Fibroblast of lung (primary cell): ENCODE measurements around the gene EGF. TPM values are rescaled to one million over a fixed set of nuclear protein-coding genes. Genes with fewer than 3 reads are reported as not detected.
A peak's percentile ranks its signal among the peaks of the same experiment; 100 is the strongest.

Experiments
- DNase-seq, 2 donors: peaks; one replicate each; pipeline versions ENCODE4 v3.0.0 to v3.0.0-alpha.2; 2010; ENCODE audit warnings: low read depth in 2 of 2
- H2AFZ ChIP-seq: 2 replicates; pipeline ENCODE4 v1.5.1; 2012; ENCODE audit warnings: low read length, control low read depth, inconsistent platforms
- H3K27ac ChIP-seq: 2 replicates; pipeline ENCODE4 v1.5.1; 2011; ENCODE audit warnings: low read length, control low read depth; ENCODE audit not compliant: insufficient read depth
- H3K27me3 ChIP-seq: 2 replicates; pipeline ENCODE4 v1.5.1; 2011; ENCODE audit warnings: mild to moderate bottlenecking, low read length; ENCODE audit not compliant: control insufficient read depth, insufficient read depth
- H3K36me3 ChIP-seq: 2 replicates; pipeline ENCODE4 v1.5.1; 2011; ENCODE audit warnings: low read length; ENCODE audit not compliant: control insufficient read depth, insufficient read depth
- H3K4me1 ChIP-seq: 2 replicates; pipeline ENCODE4 v1.5.1; 2011; ENCODE audit warnings: low read length; ENCODE audit not compliant: control insufficient read depth, insufficient read depth; ENCODE audit errors: extremely low read depth
- H3K4me2 ChIP-seq: 2 replicates; pipeline ENCODE4 v1.5.1; 2011; ENCODE audit warnings: low read length, control low read depth; ENCODE audit not compliant: insufficient read depth; ENCODE audit errors: extremely low read depth
- H3K4me3 ChIP-seq, 4 experiments: fragments of 200-600 bp in 1 of 4; sonication (generic) in 1 of 4; replicated peaks in 1 of 4; 2 replicates each; pipeline ENCODE4 v1.5.1; 2011 to 2016; ENCODE audit warnings: low read length in 4 of 4, low read depth in 3 of 4, mild to moderate bottlenecking in 3 of 4, control low read depth in 2 of 4, inconsistent platforms in 1 of 4, mixed read lengths in 1 of 4; ENCODE audit not compliant: insufficient read depth in 1 of 4; ENCODE audit errors: control extremely low read depth in 1 of 4
- H3K79me2 ChIP-seq: 2 replicates; pipeline ENCODE4 v1.5.1; 2012; ENCODE audit warnings: mild to moderate bottlenecking, low read length, inconsistent platforms; ENCODE audit not compliant: control insufficient read depth, insufficient read depth
- H3K9ac ChIP-seq: 2 replicates; pipeline ENCODE4 v1.5.1; 2011; ENCODE audit warnings: mild to moderate bottlenecking, low read length, control low read depth; ENCODE audit not compliant: insufficient read depth
- H3K9me3 ChIP-seq: 2 replicates; pipeline ENCODE4 v1.5.1; 2012; ENCODE audit warnings: low read depth, low read length; ENCODE audit not compliant: control insufficient read depth, insufficient read depth
- H4K20me1 ChIP-seq: 2 replicates; pipeline ENCODE4 v1.5.1; 2011; ENCODE audit warnings: low read length; ENCODE audit not compliant: control insufficient read depth, insufficient read depth; ENCODE audit errors: extremely low read depth
- EZH2 ChIP-seq: IDR thresholded peaks from 2 replicates; pipeline ENCODE4 v1.5.1; 2012; ENCODE audit warnings: low read length, control low read depth, mild to moderate bottlenecking; ENCODE audit errors: missing control alignments
- polyA plus RNA-seq, 2 donors: library from polyadenylated mRNA; depleted of rRNA in 1 of 2; stranded (reverse) in 1 of 2; unstranded in 1 of 2; fragments of >200 nt; gene quantifications; 2 replicates each; pipeline ENCODE4 v1.2.1, GENCODE V29; 2011 to 2012; ENCODE audit warnings: missing spikeins in 1 of 2
- total RNA-seq: library from RNA; depleted of rRNA; stranded (reverse); fragments of >200 nt; gene quantifications from 2 replicates; pipeline ENCODE4 v1.2.1, GENCODE V29; 2014
- TF ChIP-seq, protein P1 (sequence below), 2 donors: IDR thresholded peaks in 1 of 2; conservative IDR thresholded peaks in 1 of 2; 1 replicate in 1 of 2; 2 replicates in 1 of 2; pipeline ENCODE4 v1.5.1; 2011 to 2012; ENCODE audit warnings: low read length in 2 of 2, control low read depth in 1 of 2, inconsistent platforms in 1 of 2, low read depth in 1 of 2, mild to moderate bottlenecking in 1 of 2

EGF gene
- total and polyA plus RNA-seq, 2 donors (not counting 1 experiment from before 2014, with no cell fraction given), result 0.59 to 0.83 TPM

DNA sequence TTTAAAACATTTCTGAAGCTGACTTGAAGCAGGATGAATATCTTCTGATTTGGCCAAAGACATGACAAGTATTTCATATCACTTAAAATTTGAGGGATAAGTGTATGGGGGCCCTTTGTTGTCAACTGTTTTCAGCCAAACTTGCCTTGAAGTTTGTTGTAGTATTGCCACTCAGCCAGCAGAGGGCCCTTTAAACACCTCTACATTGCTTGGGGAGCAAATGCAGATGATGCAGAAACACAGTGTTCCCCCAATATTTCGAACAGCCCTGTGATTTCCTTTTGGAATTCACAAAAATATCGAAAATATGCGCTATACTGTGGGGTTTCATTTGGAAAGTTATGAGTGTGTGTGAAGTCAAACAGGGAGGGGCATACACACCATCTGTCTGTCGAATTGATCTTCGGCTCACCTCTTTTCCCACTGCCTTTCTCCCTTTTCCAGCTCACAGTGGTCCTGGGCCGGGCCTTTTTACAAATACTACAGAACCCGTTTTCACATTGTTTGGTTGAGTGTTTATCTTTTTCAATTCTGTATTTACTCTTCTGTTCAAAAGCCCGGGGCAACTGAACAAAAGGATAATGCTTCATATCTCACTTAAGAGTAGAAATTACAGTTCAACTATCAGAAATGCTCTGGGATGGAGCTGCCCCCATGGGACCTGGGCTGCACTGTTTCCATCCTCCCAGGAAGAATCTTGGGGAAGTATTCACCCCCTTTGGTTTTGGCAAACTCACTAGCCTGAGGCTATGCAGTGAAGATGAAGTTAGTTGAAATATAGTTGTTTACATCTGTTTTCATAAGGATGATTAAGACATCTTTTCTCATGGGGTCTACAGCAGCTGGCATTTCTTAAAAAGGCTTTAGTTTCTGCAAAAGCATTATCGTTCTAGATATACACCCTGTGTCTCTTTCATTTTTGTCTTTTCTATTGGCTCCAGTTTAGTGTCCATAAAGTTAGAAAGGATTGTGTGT is 137.6 kb downstream of the EGF start:
- Histone ChIP-seq H3K27me3 (no peaks in the 10 kb centered on the region), H3K4me2 (no peak overlapping the region)
- TF ChIP-seq, protein P1, sequence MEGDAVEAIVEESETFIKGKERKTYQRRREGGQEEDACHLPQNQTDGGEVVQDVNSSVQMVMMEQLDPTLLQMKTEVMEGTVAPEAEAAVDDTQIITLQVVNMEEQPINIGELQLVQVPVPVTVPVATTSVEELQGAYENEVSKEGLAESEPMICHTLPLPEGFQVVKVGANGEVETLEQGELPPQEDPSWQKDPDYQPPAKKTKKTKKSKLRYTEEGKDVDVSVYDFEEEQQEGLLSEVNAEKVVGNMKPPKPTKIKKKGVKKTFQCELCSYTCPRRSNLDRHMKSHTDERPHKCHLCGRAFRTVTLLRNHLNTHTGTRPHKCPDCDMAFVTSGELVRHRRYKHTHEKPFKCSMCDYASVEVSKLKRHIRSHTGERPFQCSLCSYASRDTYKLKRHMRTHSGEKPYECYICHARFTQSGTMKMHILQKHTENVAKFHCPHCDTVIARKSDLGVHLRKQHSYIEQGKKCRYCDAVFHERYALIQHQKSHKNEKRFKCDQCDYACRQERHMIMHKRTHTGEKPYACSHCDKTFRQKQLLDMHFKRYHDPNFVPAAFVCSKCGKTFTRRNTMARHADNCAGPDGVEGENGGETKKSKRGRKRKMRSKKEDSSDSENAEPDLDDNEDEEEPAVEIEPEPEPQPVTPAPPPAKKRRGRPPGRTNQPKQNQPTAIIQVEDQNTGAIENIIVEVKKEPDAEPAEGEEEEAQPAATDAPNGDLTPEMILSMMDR (conservative IDR thresholded peaks at IDR 0.05 in 1 of 2, IDR thresholded peaks at IDR 0.05 in 1 of 2; ENCODE audit: low read depth in 1 of 2, low read length in 2 of 2), result peak; percentile 93 to 96
- no peak for TF ChIP-seq EZH2

DNA sequence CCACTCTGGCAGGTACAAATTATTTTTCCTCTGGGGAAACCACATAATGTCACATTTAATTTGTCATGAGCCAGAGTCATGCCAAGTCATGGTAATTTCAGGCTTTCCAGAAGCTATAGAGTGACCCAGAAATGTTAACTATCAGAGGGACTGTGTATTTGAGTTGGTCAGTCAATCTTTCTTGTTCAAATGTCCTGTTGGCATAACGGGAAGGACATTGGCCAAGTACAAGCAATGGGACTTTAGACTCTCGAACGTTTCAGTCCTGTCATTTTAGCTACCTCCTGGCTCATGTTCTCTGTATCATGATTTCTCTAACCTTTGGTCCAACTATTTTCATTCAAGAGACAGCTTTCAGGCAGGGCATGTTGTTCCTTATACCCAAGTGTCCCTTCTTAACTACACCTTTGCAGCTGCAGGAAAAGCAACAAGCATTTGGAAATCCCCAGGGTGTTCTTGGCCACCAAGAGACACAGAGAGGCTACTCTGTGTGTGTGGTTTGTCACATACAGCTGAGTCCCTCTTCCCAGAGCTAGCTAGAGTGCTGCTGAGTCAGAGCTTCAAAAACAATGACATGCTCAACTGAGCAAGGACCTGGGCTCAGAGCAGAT is 142.6 kb downstream of the EGF start:
- DNase-seq, result peak in 1 of 2 donors; percentile 33
- no peak overlapping the region for H3K27ac ChIP-seq
- H3K27me3 ChIP-seq, result no peaks in the 10 kb centered on the region

More for the DNA sequence above, 137.6 kb downstream of the EGF start:
- H3K27ac ChIP-seq, result no peak overlapping the region
- no peaks in the 10 kb centered on the region for H3K9me3 ChIP-seq
- no peaks in the 10 kb centered on the region for H3K4me1 ChIP-seq
- no peak overlapping the region for H3K9ac ChIP-seq
- no peaks in the 10 kb centered on the region for H3K79me2 ChIP-seq
- H3K4me3 ChIP-seq, result no peak overlapping the region
- DNase-seq, result peak; percentile 26 to 65
- H3K36me3 ChIP-seq, result no peaks in the 10 kb centered on the region
- H4K20me1 ChIP-seq, result no peaks in the 10 kb centered on the region
- H2AFZ ChIP-seq, result no peak overlapping the region

DNA sequence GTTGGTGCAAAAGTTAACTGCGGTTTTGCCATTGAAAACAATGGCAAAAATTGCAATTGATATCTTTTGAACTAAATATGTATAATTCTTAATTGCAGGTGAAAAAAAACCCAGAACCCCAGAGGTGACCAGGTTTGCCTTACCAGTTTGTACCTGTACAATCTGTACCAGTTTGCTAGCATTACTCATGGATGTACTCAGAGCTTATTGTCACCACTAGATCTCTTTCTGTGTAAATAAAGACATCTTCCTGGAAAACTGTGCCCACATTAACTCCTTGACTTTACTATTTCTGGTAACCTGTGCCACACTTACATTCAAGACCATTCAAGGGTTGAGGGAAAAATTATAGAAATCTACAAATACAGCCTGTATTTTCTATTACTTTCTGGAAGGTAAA is 146.0 kb downstream of the EGF start:
- Histone ChIP-seq H4K20me1 (no peaks in the 10 kb centered on the region), H3K9ac (no peak overlapping the region), H3K4me2 (no peak overlapping the region), H3K79me2 (no peaks in the 10 kb centered on the region), H3K27ac (no peak overlapping the region), H2AFZ (no peak overlapping the region), H3K27me3 (no peaks in the 10 kb centered on the region), H3K4me3 (no peak overlapping the region), H3K9me3 (no peaks in the 10 kb centered on the region), H3K4me1 (no peaks in the 10 kb centered on the region), H3K36me3 (no peaks in the 10 kb centered on the region)
- DNase-seq, result no peak
- TF ChIP-seq, protein P1 (conservative IDR thresholded peaks at IDR 0.05 in 1 of 2, IDR thresholded peaks at IDR 0.05 in 1 of 2; ENCODE audit: low read depth in 1 of 2, low read length in 2 of 2), result no peak
- TF ChIP-seq EZH2, result no peak

More for the DNA sequence above, 142.6 kb downstream of the EGF start:
- Histone ChIP-seq H2AFZ (no peak overlapping the region), H3K4me2 (no peak overlapping the region), H3K4me3 (no peak overlapping the region), H3K9me3 (no peaks in the 10 kb centered on the region), H4K20me1 (no peaks in the 10 kb centered on the region), H3K36me3 (no peaks in the 10 kb centered on the region), H3K9ac (no peak overlapping the region), H3K4me1 (no peaks in the 10 kb centered on the region), H3K79me2 (no peaks in the 10 kb centered on the region)
- TF ChIP-seq, protein P1 (conservative IDR thresholded peaks at IDR 0.05 in 1 of 2, IDR thresholded peaks at IDR 0.05 in 1 of 2; ENCODE audit: low read depth in 1 of 2, low read length in 2 of 2), result no peak
- no peak for TF ChIP-seq EZH2
